Sigmoid colon (tissue), 4 donors: ENCODE results near the gene BBOF1.

Experiments used
- EP300 ChIP-seq, 4 donors: sonication (generic); formaldehyde crosslinking; IDR thresholded peaks; one replicate each; pipeline ENCODE4 v1.6.1; 2017; ENCODE audit warnings: antibody characterized with exemption in 4 of 4
- POLR2A ChIP-seq, 2 donors: fragments of 450-650 bp; IDR thresholded peaks; one replicate each; pipeline ENCODE4 v1.6.1; 2016; ENCODE audit warnings: antibody characterized with exemption in 2 of 2, mild to moderate bottlenecking in 2 of 2, moderate library complexity in 2 of 2
- POLR2AphosphoS5 ChIP-seq, 4 donors: sonication (generic); formaldehyde crosslinking; IDR thresholded peaks; one replicate each; pipeline ENCODE4 v1.6.1; 2017; ENCODE audit warnings: antibody characterized with exemption in 4 of 4
- TF ChIP-seq, protein P1 (sequence below), 4 experiments: fragments of 450-650 bp in 3 of 4; fragments of 200-600 bp in 1 of 4; IDR thresholded peaks; one replicate each; pipeline ENCODE4 v1.5.1; 2016 to 2019; ENCODE audit warnings: antibody characterized with exemption in 4 of 4, mild to moderate bottlenecking in 3 of 4, moderate library complexity in 2 of 4

DNA sequence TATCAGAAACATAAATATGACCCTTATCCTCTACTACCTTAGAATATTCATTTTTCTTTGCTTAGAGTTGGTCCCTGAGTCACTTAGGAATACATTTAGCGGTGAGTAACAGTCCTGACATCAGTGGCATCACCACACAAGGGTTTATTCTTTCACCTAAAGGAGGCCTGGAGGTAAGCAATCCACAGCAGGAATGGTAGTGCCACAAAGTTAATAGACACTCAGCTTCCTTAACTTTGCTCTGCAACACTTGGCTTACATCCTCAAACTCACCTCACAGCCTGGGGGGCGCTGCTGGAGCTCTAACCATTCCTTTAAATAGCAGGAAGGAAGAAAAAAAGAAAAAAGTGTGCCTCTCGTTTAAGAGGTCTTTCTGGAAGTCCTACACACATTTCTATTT lies 29.1 kb downstream of the BBOF1 start:
- TF ChIP-seq POLR2AphosphoS5 (IDR thresholded peaks at IDR 0.05), result no peak
- no peak for TF ChIP-seq EP300 (IDR thresholded peaks at IDR 0.05)
- TF ChIP-seq, protein P1, sequence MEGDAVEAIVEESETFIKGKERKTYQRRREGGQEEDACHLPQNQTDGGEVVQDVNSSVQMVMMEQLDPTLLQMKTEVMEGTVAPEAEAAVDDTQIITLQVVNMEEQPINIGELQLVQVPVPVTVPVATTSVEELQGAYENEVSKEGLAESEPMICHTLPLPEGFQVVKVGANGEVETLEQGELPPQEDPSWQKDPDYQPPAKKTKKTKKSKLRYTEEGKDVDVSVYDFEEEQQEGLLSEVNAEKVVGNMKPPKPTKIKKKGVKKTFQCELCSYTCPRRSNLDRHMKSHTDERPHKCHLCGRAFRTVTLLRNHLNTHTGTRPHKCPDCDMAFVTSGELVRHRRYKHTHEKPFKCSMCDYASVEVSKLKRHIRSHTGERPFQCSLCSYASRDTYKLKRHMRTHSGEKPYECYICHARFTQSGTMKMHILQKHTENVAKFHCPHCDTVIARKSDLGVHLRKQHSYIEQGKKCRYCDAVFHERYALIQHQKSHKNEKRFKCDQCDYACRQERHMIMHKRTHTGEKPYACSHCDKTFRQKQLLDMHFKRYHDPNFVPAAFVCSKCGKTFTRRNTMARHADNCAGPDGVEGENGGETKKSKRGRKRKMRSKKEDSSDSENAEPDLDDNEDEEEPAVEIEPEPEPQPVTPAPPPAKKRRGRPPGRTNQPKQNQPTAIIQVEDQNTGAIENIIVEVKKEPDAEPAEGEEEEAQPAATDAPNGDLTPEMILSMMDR (IDR thresholded peaks at IDR 0.05), result no peak
- TF ChIP-seq POLR2A (IDR thresholded peaks at IDR 0.05), result no peak
